Panc1 (cell line): ENCODE measurements around the gene NELFCD. TPM values are rescaled to one million over a fixed set of nuclear protein-coding genes. Genes with fewer than 3 reads are reported as not detected.

Source experiments
- ATAC-seq: fragments of 200-7000 bp; cut with Tn5 transposase; 2 replicates; pipeline ENCODE4 v1.9.1; 2020; ENCODE audit warnings: mild to moderate bottlenecking, moderate library complexity
- BruUV-seq: library from RNA; stranded (reverse); fragments of 400-500 nt; replicated peaks from 2 replicates; lab custom pipeline; 2021; lab: Mats Ljungman, UMichigan
- CTCF ChIA-PET: fragments of 300-600 bp; sonication (Branson Sonifier 250); formaldehyde crosslinking; loops from one replicate; lab custom pipeline; 2022; ENCODE audit warnings: antibody characterized with exemption; lab: Charles Lee
- POLR2A ChIA-PET: fragments of 300-600 bp; sonication (Branson Sonifier 250); formaldehyde crosslinking; loops from one replicate; lab custom pipeline; 2022; ENCODE audit warnings: antibody characterized with exemption; lab: Charles Lee
- DNase-seq: peaks from one replicate; pipeline ENCODE4 v3.0.0-alpha.2; 2010; ENCODE audit warnings: low read depth, low spot score
- H3K27ac ChIP-seq: 2 replicates; pipeline ENCODE4 v1.5.1; 2011; ENCODE audit warnings: mild to moderate bottlenecking, low read length, inconsistent platforms
- H3K27me3 ChIP-seq: fragments of 200-500 bp; sonication (Bioruptor generic); 2 replicates; pipeline ENCODE4 v1.6.0; 2014; ENCODE audit warnings: low read length, inconsistent platforms; ENCODE audit not compliant: control insufficient read depth, insufficient read depth
- H3K36me3 ChIP-seq: fragments of 200-500 bp; sonication (Bioruptor generic); 2 replicates; pipeline ENCODE4 v1.5.1; 2014; ENCODE audit warnings: inconsistent platforms, mild to moderate bottlenecking, low read length, moderate library complexity; ENCODE audit not compliant: control insufficient read depth, insufficient read depth
- H3K4me1 ChIP-seq: 2 replicates; pipeline ENCODE4 v1.5.1; 2011; ENCODE audit warnings: inconsistent platforms, mild to moderate bottlenecking, low read length, moderate library complexity; ENCODE audit not compliant: control insufficient read depth, insufficient read depth
- H3K4me3 ChIP-seq, 2 experiments: 2 replicates each; pipeline ENCODE4 v1.5.1; 2011 to 2012; ENCODE audit warnings: low read depth in 2 of 2, low read length in 2 of 2, mild to moderate bottlenecking in 2 of 2, inconsistent platforms in 1 of 2, moderate library complexity in 1 of 2
- H3K9me3 ChIP-seq: fragments of 200-500 bp; sonication (Bioruptor generic); 2 replicates; pipeline ENCODE4 v1.5.1; 2014; ENCODE audit warnings: low read depth, mild to moderate bottlenecking, inconsistent platforms, low read length, moderate library complexity; ENCODE audit not compliant: control insufficient read depth, insufficient read depth
- POLR2AphosphoS5 ChIP-seq: IDR thresholded peaks from 2 replicates; pipeline ENCODE4 v1.6.1; 2012; ENCODE audit warnings: mild to moderate bottlenecking, low read depth, low read length, moderate library complexity
- SIN3A ChIP-seq: IDR thresholded peaks from 2 replicates; pipeline ENCODE4 v1.6.1; 2012; ENCODE audit warnings: low read depth, mild to moderate bottlenecking, low read length, moderate library complexity, borderline replicate concordance; ENCODE audit not compliant: insufficient read depth
- TCF7L2 ChIP-seq: IDR thresholded peaks from 2 replicates; pipeline ENCODE4 v1.6.1; 2011; ENCODE audit warnings: mild to moderate bottlenecking, low read depth, low read length, inconsistent platforms
- in situ Hi-C: cut with HindIII; loops from 2 replicates; pipeline ENCODE4 v1.10.0; 2016; ENCODE audit warnings: low sequenced_read_pairs, low pct_unique_long_range_greater_than_20kb
- intact Hi-C: fragments of 100-400 bp; cut with micrococcal nuclease; formaldehyde crosslinking; loops from one replicate; pipeline ENCODE4 v1.10.0; 2022; ENCODE audit not compliant: unreplicated experiment
- total RNA-seq: library from RNA; stranded (reverse); gene quantifications from one replicate; pipeline ENCODE4 v1.2.1, GENCODE V29; 2021; ENCODE audit not compliant: unreplicated experiment
- TF ChIP-seq, protein P1 (sequence below): fragments of 450-650 bp; IDR thresholded peaks from 2 replicates; pipeline ENCODE4 v1.5.1; 2017; ENCODE audit warnings: mild to moderate bottlenecking
- TF ChIP-seq, protein P2 (sequence below), 2 experiments: IDR thresholded peaks; 2 replicates each; pipeline ENCODE4 v1.6.1; 2011 to 2012; ENCODE audit warnings: low read depth in 2 of 2, control low read depth in 1 of 2, low read length in 1 of 2, mild to moderate bottlenecking in 1 of 2, moderate library complexity in 1 of 2; ENCODE audit not compliant: insufficient read depth in 1 of 2

NELFCD gene
- total RNA-seq, 1 experiment from 2014 or later: 108 TPM

- DNase-seq (no peak), ATAC-seq (no peak)
- intact Hi-C loops (loop anchor here (10.0 kb wide), 1 partner anchor 92 kb away; no protein-coding TSS in a partner anchor), in situ Hi-C loops (no loop called here)
- H3K36me3 ChIP-seq: peaks cover 17% of the 10 kb centered on the region
- BruUV-seq: no TSS peak
- H3K27me3 ChIP-seq: no peaks in the 10 kb centered on the region
- H3K4me3 ChIP-seq: no peak overlapping the region
- H3K4me1 ChIP-seq: peaks cover 10% of the 10 kb centered on the region; the same call in 1 of the 2 replicates
- TF ChIP-seq TCF7L2 (no peak), SIN3A (no peak), POLR2AphosphoS5 (no peak)
- TF ChIP-seq, protein P1, sequence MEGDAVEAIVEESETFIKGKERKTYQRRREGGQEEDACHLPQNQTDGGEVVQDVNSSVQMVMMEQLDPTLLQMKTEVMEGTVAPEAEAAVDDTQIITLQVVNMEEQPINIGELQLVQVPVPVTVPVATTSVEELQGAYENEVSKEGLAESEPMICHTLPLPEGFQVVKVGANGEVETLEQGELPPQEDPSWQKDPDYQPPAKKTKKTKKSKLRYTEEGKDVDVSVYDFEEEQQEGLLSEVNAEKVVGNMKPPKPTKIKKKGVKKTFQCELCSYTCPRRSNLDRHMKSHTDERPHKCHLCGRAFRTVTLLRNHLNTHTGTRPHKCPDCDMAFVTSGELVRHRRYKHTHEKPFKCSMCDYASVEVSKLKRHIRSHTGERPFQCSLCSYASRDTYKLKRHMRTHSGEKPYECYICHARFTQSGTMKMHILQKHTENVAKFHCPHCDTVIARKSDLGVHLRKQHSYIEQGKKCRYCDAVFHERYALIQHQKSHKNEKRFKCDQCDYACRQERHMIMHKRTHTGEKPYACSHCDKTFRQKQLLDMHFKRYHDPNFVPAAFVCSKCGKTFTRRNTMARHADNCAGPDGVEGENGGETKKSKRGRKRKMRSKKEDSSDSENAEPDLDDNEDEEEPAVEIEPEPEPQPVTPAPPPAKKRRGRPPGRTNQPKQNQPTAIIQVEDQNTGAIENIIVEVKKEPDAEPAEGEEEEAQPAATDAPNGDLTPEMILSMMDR: no peak
- TF ChIP-seq, protein P2, sequence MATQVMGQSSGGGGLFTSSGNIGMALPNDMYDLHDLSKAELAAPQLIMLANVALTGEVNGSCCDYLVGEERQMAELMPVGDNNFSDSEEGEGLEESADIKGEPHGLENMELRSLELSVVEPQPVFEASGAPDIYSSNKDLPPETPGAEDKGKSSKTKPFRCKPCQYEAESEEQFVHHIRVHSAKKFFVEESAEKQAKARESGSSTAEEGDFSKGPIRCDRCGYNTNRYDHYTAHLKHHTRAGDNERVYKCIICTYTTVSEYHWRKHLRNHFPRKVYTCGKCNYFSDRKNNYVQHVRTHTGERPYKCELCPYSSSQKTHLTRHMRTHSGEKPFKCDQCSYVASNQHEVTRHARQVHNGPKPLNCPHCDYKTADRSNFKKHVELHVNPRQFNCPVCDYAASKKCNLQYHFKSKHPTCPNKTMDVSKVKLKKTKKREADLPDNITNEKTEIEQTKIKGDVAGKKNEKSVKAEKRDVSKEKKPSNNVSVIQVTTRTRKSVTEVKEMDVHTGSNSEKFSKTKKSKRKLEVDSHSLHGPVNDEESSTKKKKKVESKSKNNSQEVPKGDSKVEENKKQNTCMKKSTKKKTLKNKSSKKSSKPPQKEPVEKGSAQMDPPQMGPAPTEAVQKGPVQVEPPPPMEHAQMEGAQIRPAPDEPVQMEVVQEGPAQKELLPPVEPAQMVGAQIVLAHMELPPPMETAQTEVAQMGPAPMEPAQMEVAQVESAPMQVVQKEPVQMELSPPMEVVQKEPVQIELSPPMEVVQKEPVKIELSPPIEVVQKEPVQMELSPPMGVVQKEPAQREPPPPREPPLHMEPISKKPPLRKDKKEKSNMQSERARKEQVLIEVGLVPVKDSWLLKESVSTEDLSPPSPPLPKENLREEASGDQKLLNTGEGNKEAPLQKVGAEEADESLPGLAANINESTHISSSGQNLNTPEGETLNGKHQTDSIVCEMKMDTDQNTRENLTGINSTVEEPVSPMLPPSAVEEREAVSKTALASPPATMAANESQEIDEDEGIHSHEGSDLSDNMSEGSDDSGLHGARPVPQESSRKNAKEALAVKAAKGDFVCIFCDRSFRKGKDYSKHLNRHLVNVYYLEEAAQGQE (IDR thresholded peaks at IDR 0.05; ENCODE audit: insufficient read depth in 1 of 2, low read depth in 2 of 2, low read length in 1 of 2): no peak
- no peak overlapping the region for H3K27ac ChIP-seq
- H3K9me3 ChIP-seq: no peaks in the 10 kb centered on the region
- CTCF ChIA-PET: no interaction called here
- POLR2A ChIA-PET: no interaction called here
Measured at GRCh38 chr20:58986286-58986967, 5.4 kb downstream of the NELFCD start.

GRCh38 chr20:58986968-58987517 is 6.0 kb downstream of the NELFCD start:
- Histone ChIP-seq H3K27me3 (no peaks in the 10 kb centered on the region), H3K4me1 (peaks cover 10% of the 10 kb centered on the region; the same call in 1 of the 2 replicates), H3K4me3 (no peak overlapping the region), H3K36me3 (peaks cover 18% of the 10 kb centered on the region), H3K9me3 (no peaks in the 10 kb centered on the region), H3K27ac (no peak overlapping the region)
- ATAC-seq: no peak
- intact Hi-C loops: loop anchor here (10.0 kb wide), 1 partner anchor 92 kb away; no protein-coding TSS in a partner anchor
- ChIA-PET CTCF (no interaction called here), POLR2A (no interaction called here)
- no peak for DNase-seq
- no TSS peak for BruUV-seq
- in situ Hi-C loops: no loop called here
- TF ChIP-seq, protein P2 (IDR thresholded peaks at IDR 0.05; ENCODE audit: insufficient read depth in 1 of 2, low read depth in 2 of 2, low read length in 1 of 2): no peak
